NK-92 (cell line): Measurements from ENCODE around the gene FBXO17.
"Not testable (repeated sequence)": the region's sequence is repeated elsewhere in the genome, so short reads cannot be mapped to it uniquely, and the experiment has no call there.

Source experiments
- DNase-seq: peaks from one replicate; lab custom pipeline; 2025; ENCODE audit not compliant: unreplicated experiment; lab: John Stamatoyannopoulos, UW

FBXO17 gene

GRCh38 chr19:38980583-38981374 is 5.2 kb upstream of the FBXO17 start:
- no peak for DNase-seq

- no peak for DNase-seq
Observed at GRCh38 chr19:38979812-38980211, 4.3 kb upstream of the FBXO17 start.

GRCh38 chr19:38978326-38978689 is 2.8 kb upstream of the FBXO17 start:
- DNase-seq, result no peak

- DNase-seq, result no peak
Observed at GRCh38 chr19:38977445-38978325, 2.1 kb upstream of the FBXO17 start.

GRCh38 chr19:38975861-38976271 is 324 bp upstream of the FBXO17 start:
- DNase-seq, result no peak

- DNase-seq, result no peak
Observed at GRCh38 chr19:38974624-38975213, 823 bp downstream of the FBXO17 start.

GRCh38 chr19:38971672-38972071 is 3.9 kb downstream of the FBXO17 start:
- DNase-seq, result no peak

- DNase-seq, result no peak
Observed at GRCh38 chr19:38970664-38971532, 4.6 kb downstream of the FBXO17 start.

GRCh38 chr19:38966149-38966548 is 9.4 kb downstream of the FBXO17 start:
- not testable (repeated sequence) for DNase-seq

- no peak for DNase-seq
Observed at GRCh38 chr19:38964738-38965137, 10.8 kb downstream of the FBXO17 start.

- no peak for DNase-seq
Observed at GRCh38 chr19:38959618-38960017, 15.9 kb downstream of the FBXO17 start.

GRCh38 chr19:38958301-38958700 is 17.2 kb downstream of the FBXO17 start:
- no peak for DNase-seq

GRCh38 chr19:38956264-38956663 is 19.3 kb downstream of the FBXO17 start:
- DNase-seq, result no peak

- no peak for DNase-seq
Observed at GRCh38 chr19:38953677-38954076, 21.9 kb downstream of the FBXO17 start.

GRCh38 chr19:38952395-38953165 is 23.0 kb downstream of the FBXO17 start:
- DNase-seq, result no peak

GRCh38 chr19:38951187-38951586 is 24.4 kb downstream of the FBXO17 start:
- no peak for DNase-seq

- DNase-seq, result no peak
Observed at GRCh38 chr19:38949580-38950367, 25.8 kb downstream of the FBXO17 start.

GRCh38 chr19:38946229-38947010 is 29.1 kb downstream of the FBXO17 start:
- DNase-seq, result no peak
